HG03565 (cell line): ENCODE measurements around the gene RMRP.
"Not testable (repeated sequence)": the region's sequence is repeated elsewhere in the genome, so short reads cannot be mapped to it uniquely, and the experiment has no call there.

Source experiments
- ATAC-seq: cut with Tn5 transposase; IDR thresholded peaks from one replicate; pipeline ENCODE4 v1.9.1; 2021; ENCODE audit warnings: mild to moderate bottlenecking, moderate library complexity; ENCODE audit not compliant: unreplicated experiment

RMRP gene

DNA sequence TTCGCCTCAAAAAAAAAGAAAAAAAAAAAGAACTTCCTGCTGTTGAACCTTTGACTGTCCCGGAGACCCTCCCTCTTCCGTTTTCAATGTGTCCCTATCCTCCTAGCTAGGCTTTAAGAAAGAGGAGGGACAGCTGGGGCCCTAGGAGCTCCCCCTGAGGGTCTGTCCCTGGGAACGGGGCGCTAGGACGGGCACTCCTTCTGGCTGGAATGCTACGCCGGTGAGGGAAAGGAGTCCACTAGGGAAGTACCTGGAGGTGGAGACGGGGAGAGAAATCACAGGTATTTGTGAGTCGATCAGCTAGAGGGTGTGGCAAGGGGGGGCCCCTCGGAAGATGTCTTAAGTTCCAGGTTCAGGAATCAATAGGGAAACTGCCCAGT lies 11.7 kb downstream of the RMRP start:
- ATAC-seq, result no peak

DNA sequence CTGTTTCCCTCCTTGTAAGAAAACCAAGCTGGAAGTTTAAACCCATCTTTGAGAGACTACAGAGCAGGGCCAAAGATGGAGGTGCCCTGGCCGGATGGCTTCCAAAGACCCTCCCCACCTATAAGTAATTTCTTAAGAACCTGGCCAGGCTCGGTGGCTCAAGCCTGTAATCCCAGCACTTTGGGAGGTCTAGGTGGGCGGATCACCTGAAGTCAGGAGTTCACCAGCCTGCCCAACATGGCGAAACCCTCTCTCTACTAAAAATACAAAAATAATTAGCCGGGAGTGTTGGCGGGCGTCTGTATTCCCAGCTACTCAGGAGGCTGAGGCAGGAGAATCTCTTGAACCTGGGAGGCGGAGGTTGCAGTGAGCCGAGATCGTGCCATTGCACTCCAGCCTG lies 12.1 kb downstream of the RMRP start:
- not testable (repeated sequence) for ATAC-seq

- no peak for ATAC-seq
These were observed 14.8 kb downstream of the RMRP start for GRCh38 chr9:35643046-35643445.

DNA sequence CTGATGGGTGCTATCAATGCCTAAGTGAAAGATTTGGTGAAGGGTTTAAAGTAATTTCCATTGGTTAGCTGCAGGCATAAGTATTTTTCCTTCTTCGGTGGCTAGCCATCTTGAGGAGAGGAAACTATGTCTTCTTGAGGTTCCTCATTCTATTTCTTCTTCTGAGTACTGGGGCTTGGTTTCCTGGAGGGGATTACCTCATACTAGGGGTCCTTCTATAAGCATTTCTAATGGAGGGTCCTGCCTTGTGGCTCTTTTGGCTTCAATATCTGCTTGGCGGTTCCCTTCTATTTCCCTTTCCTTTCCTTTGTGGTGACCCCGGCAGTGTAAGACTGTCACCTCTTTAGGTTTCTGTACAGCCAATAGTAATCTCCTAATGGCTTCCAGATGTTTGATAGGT lies 16.3 kb downstream of the RMRP start:
- ATAC-seq, result not testable (repeated sequence)

DNA sequence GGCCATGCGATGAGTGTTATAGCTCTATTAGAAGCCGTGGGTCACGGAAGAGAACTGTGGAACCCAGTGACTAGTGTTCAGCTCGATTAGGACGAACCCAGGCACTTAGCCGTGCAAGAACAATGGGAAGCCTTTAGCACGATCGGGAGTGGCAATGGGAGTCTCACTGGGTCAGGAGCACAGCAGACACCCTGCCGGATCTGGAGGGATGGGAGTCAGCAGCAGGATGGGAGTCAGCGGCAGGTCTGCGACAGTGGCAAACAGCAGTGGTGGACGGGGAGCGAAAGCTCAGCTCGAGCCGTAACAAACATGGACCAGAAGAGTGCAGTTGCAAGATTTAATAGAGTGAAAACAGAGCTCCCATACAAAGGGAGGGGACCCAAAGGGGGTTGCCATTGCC lies 17.4 kb downstream of the RMRP start:
- ATAC-seq, result not testable (repeated sequence)

- no peak for ATAC-seq
These were observed 18.2 kb downstream of the RMRP start for GRCh38 chr9:35639631-35640030.

- ATAC-seq, result not testable (repeated sequence)
These were observed 18.6 kb downstream of the RMRP start for GRCh38 chr9:35639225-35639624.

GRCh38 chr9:35638751-35639150 lies 19.1 kb downstream of the RMRP start:
- ATAC-seq, result not testable (repeated sequence)

DNA sequence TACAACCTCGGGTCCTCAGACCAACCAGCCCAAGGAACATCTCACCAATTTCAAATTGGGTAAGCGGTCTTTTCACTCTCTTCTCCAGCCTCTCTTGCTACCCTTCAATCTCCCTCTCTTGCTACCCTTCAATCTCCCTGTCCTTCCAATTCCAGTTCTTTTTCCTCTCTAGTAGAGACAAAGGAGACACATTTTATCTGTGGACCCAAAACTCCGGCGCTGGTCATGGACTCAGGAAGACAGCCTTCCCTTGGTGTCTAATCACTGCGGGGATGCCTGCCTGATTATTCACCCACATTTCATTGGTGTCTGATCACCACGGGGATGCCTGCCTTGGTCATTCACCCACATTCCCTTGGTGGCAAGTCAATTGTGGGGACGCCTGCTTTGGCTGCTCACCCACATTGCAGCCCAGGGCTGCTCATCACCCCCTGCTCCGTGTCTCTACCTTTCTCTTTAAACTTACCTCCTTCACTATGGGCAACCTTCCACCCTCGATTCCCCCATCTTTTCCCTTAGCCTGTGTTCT lies 20.3 kb downstream of the RMRP start:
- ATAC-seq, result not testable (repeated sequence)

GRCh38 chr9:35636877-35637246 lies 21.0 kb downstream of the RMRP start:
- not testable (repeated sequence) for ATAC-seq

DNA sequence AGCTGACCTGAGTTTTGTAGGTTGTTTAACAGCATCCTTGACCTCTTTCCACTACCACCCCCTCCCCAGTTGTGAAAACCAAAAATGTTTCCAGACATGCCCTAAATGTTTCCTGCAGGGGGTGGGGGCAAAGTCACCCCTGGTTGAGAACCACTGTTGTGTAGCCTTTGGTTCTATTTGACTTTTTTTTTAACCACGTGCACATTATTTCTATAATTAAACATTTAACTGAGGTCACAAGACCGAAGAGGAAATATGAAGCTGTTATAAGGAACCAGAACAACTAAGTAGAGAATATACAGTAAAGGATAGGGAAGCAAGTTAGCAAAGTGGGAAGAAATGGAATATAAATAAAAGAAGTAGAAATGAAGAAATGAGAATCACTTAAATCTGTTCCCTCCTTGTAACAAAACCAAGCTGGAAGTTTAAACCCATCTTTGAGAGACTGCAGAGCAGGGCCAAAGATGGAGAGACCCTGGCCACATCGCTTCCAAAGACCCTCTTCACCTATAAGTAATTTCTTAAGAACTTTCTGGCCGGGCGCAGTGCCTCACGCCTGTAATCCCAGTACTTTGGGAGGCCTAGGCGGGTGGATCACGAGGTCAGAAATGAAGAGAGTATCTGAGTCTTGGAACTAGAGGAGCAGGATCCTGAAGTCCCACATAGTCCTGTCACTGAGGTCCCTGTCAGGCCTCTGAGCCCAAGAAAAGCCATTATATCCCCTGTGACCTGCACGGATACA lies 21.5 kb downstream of the RMRP start:
- ATAC-seq, result no peak

DNA sequence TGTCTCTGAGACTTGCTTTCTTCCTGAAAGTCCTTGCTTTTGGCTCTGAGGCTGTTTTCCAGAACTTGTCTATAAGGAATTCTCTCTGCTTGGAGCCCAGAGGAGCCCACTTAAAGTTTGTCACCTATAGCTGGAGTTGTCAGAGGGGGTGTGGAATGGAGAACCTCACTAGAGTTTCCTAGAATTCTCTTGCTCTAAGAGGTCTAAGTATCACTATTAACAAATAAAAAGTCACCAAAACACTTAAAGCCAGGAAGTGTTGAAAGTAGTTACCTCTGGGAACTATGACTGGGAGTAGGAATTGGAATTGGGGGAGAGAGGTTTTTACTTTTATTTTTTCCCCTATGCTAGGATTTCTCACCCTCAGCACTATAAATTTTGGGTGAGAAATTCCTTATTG lies 22.1 kb downstream of the RMRP start:
- ATAC-seq, result no peak

DNA sequence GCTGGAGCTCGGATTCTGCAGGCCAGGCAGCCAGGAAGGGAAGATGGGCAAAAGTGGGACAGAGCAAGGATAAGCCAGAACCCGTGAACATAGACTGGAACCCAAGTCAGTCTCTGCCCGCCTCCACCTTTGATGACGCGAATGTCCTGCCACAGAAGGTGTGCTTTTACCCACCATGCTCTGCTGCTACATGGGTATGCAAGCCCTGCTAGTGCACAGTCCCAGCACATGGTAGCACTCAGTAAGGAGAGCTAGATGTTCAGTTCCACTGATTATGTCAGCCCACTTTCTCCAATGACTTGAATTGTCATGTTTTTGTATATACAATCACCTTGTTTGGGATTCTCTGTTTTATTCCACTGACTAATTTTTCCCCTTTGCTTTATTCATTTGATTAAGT lies 28.2 kb downstream of the RMRP start:
- no peak for ATAC-seq

DNA sequence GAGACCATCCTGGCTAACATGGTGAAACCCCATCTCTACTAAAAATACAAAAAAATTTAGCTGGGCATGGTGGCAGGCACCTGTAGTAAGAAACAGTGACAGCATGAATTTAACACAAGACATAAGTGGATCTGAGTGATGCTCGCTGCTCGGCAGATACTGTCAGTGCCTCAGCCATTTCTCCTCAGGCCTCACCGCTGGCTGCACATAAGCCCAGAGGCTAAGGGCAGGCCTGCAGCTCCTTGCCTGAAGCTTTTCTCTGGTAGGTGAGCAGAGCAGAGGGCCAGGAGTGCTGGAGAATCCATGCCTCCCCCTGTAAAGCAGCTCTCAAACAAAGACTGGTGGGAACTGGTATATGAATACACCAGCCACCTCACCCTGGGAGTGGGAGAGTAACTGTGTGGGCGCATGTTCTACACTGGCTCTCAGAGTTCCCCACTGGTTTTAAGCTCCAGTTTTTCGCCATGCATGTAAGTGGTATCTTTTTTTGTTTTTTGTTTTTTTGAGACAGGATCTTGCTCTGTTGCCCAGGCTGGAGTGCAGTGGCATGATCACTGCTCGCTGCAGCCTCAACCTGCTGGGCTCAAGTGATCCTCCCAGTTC lies 29.3 kb downstream of the RMRP start:
- no peak for ATAC-seq

DNA sequence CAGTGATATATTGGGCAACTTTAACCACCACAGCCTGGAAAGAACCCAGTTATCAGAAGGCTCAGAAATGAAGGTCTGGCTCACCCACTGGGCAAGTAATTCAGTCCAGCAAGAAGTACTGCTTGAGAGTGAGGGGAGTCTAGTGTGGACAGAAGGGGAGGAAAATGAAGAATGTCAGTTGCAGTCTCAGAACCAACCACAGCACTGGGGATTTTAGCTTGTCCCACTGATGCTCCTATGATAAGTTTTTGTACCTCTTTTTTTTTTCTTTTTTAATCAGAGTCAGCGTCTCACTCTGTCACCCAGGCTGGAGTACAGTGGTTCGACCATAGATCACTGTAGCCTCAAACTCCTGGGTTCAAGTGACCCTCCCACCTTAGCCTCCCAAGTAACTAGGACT lies 30.2 kb downstream of the RMRP start:
- no peak for ATAC-seq

GRCh38 chr9:35619800-35620158 lies 38.0 kb downstream of the RMRP start:
- ATAC-seq, result peak; percentile 36

DNA sequence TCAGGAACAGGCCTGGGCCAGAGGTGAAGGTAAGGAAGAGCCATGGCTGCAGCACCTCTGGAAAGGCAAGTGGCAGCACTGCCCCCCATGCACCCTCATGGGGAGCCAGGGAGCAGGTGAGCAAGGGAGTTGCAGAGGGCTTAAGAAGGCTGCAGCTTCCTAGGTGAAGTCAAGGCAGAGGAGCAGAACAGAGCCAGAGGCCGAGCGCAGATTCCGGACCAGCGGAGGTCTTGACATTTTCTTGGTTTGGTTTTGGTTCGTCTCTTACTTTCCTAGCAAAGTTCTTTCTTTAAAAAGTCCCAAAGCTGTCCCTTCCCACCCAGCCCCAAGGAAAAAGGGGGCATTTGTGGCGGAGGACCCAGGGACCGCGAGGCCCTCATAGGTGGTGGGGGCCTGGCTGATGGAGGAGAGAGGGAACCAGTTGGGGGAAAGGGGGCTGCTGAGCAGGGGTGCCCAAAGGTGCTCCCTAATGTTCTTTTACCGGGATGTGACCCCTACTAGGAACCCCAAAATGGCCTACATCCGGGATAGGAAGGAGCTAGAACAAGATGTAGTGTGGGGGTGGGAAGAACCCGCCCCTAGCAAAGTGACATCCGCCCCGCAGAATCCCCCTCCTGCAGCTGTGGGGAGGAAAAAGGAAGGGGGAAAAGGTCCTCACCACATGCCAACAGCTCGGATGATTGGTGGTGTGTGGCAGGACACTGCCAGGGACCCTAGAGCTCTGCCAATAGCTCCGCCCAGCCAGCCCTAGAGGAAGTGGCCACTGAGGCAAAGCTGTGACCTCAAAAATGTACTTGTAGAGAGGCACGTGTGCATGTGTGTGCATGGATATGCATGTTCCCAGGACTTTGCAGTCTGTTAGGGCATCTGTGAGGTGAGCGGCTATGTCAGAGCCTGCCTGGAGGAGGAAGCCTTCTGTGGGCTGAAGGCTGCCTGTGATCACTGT lies 38.7 kb downstream of the RMRP start:
- ATAC-seq, result peak; percentile 33

DNA sequence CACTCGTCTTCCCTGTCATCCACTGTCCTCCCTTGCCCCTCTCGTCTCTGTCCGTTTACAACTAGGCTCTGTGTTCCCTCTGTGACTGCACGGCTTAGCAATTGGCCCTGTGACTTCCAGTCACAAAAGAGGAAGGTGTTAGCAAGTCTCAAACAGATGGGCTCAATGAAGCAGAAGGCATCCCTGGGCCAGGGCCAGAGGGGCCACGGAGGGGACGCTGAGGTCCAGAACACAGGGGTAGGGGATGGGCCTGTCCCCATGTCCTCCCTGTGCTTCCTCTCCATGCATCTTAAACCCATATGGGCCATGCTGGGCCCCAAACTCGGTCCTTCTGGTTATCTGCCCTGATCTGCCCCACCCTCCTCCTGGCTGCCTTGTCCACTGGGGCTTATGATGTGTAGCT lies 39.5 kb downstream of the RMRP start, which contains the start of gene CD72:
TSS of gene CD72 (minus strand) at position 89 of the 403 bp plus-strand sequence. CDS start 110 bp downstream, outside the sequence.
- ATAC-seq, result no peak

DNA sequence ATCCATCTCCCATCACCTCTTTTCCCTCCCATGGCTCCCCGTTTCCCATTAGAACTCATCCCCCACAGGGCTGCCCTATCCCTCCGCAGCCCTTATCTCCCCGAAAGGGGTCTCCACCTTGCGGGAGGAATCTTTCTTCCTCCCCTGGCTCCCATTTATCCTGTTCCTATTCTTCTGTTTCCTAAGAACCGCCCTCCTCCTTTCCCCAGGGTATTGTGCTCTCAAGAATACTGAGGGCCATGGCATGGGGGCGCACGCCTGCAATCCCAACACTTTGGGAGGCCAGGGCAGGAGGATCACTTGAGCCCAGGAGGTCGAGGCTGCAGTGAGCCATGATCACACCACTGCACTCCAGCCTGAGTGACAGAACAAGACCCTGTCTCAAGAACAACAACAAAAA lies 40.3 kb downstream of the RMRP start:
- no peak for ATAC-seq

GRCh38 chr9:35616681-35617459 lies 40.9 kb downstream of the RMRP start:
- no peak for ATAC-seq
